Skin epidermis (tissue), 12 donors: ENCODE results near the gene ZNF837.

Source experiments
- H3K27ac ChIP-seq, 21 experiments: fragments of 200-600 bp; sonication (generic) in 11 of 21; one replicate each; pipeline ENCODE4 v1.5.0; 2020; ENCODE audit warnings: mild to moderate bottlenecking in 3 of 21, inconsistent platforms in 2 of 21, moderate library complexity in 2 of 21
- H3K4me3 ChIP-seq, 7 experiments: fragments of 200-600 bp; sonication (generic) in 2 of 7; one replicate each; pipeline ENCODE4 v1.5.0; 2020; ENCODE audit warnings: inconsistent platforms in 2 of 7, mild to moderate bottlenecking in 2 of 7, moderate library complexity in 1 of 7

The ZNF837 gene

DNA sequence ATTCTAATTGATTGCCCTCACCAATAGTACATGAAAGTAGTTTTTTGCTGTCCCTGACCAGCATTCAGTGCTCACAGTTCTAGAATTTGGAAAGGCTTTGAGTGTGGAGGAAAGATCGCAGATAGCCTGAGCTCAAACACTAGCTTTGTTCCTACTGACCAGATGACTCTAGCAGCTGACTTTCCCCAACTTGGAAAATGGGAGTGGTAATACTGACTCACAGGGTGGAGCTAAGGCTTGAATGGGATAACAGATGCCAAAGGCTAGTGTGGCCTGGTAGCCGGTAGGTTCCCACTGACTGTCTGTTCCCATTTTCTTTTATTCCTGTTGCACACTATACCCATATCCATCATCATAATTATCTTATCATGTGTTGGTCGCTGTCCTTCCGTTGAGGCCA is 50.4 kb downstream of the ZNF837 start:
- H3K27ac ChIP-seq: peak overlapping the region in 2 of 21 experiments; percentile 22 to 58
- no peak overlapping the region for H3K4me3 ChIP-seq

DNA sequence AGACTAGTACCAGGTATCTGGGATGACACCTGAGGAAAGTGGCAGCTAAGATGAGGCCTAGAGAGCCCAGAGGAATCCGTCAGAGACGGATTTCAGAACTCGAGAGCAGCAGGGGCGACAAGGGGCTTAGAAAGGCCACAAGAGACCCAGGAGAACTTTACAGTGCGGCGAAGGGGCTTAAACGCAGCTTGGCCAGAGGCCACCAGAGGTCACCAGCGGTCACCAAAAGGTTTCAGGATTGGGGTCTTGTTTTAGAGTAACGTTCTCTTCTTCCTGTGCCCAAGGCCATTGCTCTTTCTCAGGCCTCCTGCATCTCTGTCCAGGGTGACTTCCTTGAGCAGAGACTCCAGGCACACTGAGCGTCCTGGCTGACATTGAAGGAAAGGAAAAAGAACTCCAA is 51.8 kb downstream of the ZNF837 start:
- H3K4me3 ChIP-seq: no peak overlapping the region
- H3K27ac ChIP-seq: no peak overlapping the region

DNA sequence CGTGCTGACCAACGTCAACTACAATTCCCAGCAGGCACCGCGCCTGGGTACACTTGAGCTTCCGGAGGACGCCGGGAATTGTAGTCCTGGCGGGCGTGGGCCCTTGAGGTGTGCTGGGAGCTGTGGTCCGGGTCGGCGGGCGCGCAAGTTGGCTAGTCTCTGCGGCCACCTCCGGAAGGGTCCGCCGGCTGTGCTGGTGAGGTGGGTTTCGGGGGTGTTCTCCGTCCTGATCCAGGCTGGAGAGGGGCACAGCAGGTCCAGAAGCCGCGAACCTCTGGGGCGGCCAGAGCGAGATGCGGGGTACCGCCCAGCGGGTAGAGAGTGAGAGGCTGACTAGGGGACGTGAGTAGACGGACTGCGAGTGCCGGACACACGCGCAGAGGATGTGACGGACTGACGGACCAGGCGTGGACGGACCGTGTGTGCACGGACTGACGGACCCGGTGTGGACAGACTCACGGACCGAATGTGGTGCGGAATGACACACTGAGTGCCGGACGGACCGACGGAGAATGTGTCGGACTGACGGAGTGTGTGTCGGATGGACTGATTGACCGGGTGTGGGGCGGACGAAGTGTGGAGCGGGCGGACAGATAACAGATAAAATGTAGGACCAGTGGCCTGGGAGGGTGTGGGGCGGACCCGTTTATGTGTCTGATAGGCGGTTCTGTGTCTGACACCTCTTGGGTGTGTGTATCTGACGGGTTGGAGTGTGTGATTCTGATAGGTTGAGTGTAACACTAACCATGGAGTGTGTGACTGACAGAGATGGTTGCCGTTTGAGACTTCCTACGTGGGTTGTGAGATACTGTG is 53.7 kb downstream of the ZNF837 start, which contains the start of gene ZSCAN22:
Gene ZSCAN22 (plus strand): TSS at position 81 of the 813 bp plus-strand sequence. CDS start 7,809 bp downstream, outside the sequence.
- Histone ChIP-seq H3K4me3 (peak within 1 kb of the TSS; percentile 67 to 84 (median 77)), H3K27ac (peak within 1 kb of the TSS; percentile 73 to 94 (median 87))

DNA sequence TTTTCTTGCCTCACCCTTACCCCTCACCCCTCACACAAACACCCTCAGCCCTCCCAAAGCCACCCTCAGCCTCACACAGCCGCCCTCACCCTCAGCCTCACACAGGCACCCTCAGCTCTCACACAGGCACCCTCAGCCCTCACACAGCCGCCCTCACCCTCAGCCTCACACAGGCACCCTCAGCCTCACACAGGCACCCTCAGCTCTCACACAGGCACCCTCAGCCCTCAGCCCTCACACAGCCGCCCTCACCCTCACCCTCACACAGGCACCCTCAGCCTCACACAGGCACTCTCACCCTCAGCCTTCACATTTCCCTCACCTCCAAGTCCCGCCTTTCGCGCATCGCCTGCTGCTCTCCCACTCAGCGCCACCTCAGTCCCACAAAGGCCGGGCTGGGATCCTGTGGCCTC is 54.3 kb downstream of the ZNF837 start:
- Histone ChIP-seq H3K4me3 (peak overlapping the region; percentile 67 to 84 (median 77)), H3K27ac (peak overlapping the region in 20 of 21 experiments; percentile 76 to 94 (median 87))

DNA sequence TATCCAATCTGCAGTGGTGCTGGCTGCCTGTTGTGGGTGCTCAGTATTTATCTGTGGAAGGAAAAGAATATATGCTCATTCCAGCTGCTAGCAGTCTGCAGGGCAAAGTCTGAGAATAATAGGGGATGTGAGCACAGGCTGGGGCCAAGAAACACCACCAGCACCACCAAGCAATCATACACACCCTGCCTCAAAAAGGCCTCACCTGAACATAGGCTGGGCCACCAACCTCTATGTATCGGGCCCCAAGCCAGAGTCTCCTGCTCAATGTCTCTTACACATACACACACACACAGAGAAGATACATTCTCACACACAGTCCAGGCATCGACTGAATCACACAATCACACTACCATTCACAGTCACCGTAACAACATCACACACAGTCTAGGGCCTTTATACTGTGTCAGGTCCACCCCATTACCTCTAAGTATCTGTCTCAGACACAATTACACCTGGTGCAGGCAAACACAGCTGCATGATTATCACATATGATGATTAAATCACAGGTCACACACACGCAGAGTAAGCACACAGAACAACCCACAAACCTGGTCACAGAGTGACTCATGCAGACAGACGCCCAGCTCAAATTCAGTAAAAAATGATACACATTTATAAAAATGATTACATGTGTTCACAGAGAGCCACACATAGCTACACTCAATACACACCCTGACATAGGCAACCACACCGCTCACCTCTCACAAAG is 55.4 kb downstream of the ZNF837 start:
- peak overlapping the region in 9 of 21 experiments; percentile 76 to 90 (median 88) for H3K27ac ChIP-seq
- H3K4me3 ChIP-seq: peak overlapping the region in 3 of 7 experiments; percentile 77 to 84 (median 77)

DNA sequence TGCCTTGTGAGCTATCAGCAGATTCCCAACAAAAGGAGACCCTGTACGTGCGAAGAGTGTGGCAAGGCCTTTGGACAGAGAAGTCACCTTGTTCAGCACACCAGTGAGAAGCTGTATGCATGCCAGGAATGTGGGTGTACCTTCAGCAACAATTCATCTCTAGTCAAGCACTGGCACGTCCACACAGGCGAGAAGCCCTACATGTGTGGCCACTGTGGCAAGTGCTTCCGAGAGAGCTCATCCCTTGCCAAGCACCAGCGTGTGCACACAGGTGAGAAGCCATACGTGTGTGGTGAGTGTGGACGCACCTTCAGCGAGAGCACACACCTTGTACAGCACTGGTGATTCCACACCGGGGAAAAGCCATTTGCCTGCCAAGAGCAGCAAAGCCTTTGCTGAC is 61.6 kb downstream of the ZNF837 start:
- H3K27ac ChIP-seq: peak overlapping the region in 3 of 21 experiments; percentile 23 to 42 (median 26)

DNA sequence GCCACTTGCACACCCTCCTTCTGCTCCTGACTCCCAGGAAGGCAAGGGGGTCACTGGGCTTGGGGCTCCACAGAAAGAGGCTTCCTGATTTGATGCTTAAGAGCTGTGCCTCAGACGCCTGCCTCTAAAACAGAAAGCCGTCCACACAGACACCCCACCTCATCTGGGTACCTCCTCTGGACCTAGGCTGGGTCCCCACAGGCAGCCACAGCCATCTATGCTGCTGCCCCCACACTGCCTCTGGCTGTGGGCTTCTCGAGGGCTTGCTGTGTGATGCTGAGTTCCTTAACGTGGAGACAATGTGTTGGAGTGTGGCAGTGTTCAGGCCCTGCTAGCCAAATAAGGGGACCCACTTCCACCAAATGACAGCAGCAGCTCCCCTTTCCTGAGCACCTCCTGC is 62.5 kb downstream of the ZNF837 start:
- Histone ChIP-seq H3K27ac (no peak overlapping the region), H3K4me3 (no peak overlapping the region)

More for the DNA sequence above, 61.6 kb downstream of the ZNF837 start:
- no peak overlapping the region for H3K4me3 ChIP-seq
